ENCODE data around the gene ACAP2.

The ACAP2 gene

GRCh38 chr3:195261925-195262324 is 180.9 kb downstream of the ACAP2 start:
- no peak overlapping the region for H3K4me3 ChIP-seq (ENCODE audit: low read length)
- DNase-seq (ENCODE audit: low read depth) = no peak
- TF ChIP-seq CTCF (IDR thresholded peaks at IDR 0.05; ENCODE audit: insufficient read depth, low read depth, low read length, missing control alignments) = no peak

GRCh38 chr3:195260280-195260905 is 182.4 kb downstream of the ACAP2 start:
- DNase-seq (ENCODE audit: low read depth) = no peak
- peak; percentile 2 for TF ChIP-seq CTCF (IDR thresholded peaks at IDR 0.05; ENCODE audit: insufficient read depth, low read depth, low read length, missing control alignments)
- H3K4me3 ChIP-seq (ENCODE audit: low read length) = peak overlapping the region; percentile 46

GRCh38 chr3:195259475-195260279 is 183.1 kb downstream of the ACAP2 start:
- TF ChIP-seq CTCF (IDR thresholded peaks at IDR 0.05; ENCODE audit: insufficient read depth, low read depth, low read length, missing control alignments) = peak; percentile 19
- H3K4me3 ChIP-seq (ENCODE audit: low read length) = peak overlapping the region; percentile 49
- DNase-seq (ENCODE audit: low read depth) = peak; percentile 83

- no peak overlapping the region for H3K4me3 ChIP-seq (ENCODE audit: low read length)
- peak; percentile 15 for DNase-seq (ENCODE audit: low read depth)
- no peak for TF ChIP-seq CTCF (IDR thresholded peaks at IDR 0.05; ENCODE audit: insufficient read depth, low read depth, low read length, missing control alignments)
Observed at GRCh38 chr3:195259154-195259474, 183.7 kb downstream of the ACAP2 start.

- H3K4me3 ChIP-seq (ENCODE audit: low read length) = no peak overlapping the region
- TF ChIP-seq CTCF (IDR thresholded peaks at IDR 0.05; ENCODE audit: insufficient read depth, low read depth, low read length, missing control alignments) = no peak
- DNase-seq (ENCODE audit: low read depth) = peak; percentile 37
Observed at GRCh38 chr3:195258449-195259153, 184.2 kb downstream of the ACAP2 start.

- TF ChIP-seq CTCF (IDR thresholded peaks at IDR 0.05; ENCODE audit: insufficient read depth, low read depth, low read length, missing control alignments) = no peak
- DNase-seq (ENCODE audit: low read depth) = no peak
- no peak overlapping the region for H3K4me3 ChIP-seq (ENCODE audit: low read length)
Observed at GRCh38 chr3:195257454-195258448, 185.1 kb downstream of the ACAP2 start.

Data from epithelial cell of esophagus (primary cell).